ENCODE results near the gene ZNF724.
"Not testable (repeated sequence)": the region's sequence is repeated elsewhere in the genome, so short reads cannot be mapped to it uniquely, and the experiment has no call there.

ZNF724 gene

DNA sequence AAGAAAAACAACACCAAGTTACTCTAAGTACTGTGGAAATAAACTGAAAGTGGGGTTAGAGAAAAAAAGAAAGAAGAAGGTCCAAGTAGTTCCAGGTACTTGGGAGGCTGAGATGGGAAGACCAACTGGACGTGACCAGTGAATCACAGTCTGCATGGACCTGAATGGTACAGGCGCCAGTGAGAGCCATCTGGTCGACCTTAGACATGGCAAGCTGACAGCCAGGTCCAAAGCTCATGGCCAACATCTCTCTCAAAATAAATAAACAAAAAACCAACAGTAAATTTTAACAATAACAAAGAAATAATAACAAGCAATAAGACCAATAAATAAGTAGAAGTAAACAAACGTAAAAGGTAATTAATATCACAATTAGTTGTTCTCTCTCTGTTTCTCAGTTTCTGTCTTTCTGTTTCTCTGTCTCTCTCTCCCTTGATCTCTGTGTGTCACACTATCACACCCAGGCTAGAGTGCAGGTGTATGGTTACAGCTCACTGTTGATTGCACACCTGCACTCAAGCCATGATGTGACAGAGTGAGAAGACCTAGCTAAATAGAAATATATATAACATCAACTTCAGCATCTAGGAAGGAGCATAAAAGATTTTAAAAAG, 31.6 kb upstream of the ZNF724 start:
- TF ChIP-seq, protein P1, sequence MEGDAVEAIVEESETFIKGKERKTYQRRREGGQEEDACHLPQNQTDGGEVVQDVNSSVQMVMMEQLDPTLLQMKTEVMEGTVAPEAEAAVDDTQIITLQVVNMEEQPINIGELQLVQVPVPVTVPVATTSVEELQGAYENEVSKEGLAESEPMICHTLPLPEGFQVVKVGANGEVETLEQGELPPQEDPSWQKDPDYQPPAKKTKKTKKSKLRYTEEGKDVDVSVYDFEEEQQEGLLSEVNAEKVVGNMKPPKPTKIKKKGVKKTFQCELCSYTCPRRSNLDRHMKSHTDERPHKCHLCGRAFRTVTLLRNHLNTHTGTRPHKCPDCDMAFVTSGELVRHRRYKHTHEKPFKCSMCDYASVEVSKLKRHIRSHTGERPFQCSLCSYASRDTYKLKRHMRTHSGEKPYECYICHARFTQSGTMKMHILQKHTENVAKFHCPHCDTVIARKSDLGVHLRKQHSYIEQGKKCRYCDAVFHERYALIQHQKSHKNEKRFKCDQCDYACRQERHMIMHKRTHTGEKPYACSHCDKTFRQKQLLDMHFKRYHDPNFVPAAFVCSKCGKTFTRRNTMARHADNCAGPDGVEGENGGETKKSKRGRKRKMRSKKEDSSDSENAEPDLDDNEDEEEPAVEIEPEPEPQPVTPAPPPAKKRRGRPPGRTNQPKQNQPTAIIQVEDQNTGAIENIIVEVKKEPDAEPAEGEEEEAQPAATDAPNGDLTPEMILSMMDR (IDR thresholded peaks at IDR 0.05; ENCODE audit: borderline replicate concordance, insufficient read depth, low read depth, low read length): no peak
- no peak overlapping the region for H3K4me3 ChIP-seq (ENCODE audit: low read depth, low read length)

DNA sequence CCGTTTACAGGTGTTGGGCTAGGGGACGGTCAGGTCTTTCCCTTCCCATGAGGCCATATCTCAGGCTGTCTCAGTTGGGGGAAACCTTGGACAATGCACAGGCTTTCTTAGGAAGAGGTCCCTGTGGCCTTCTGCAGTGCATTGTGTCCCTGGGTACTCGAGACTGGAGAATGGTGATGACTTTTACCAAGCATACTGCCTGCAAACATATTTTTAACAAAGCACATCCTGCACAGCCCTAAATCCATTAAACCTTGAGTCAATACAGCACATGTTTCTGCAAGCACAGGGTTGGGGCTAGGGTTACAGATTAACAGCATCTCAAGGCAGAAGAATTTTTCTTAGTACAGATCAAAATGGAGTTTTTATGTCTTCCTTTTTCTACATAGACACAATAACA, 27.9 kb upstream of the ZNF724 start:
- H3K4me3 ChIP-seq (ENCODE audit: low read depth, low read length): not testable (repeated sequence)

DNA sequence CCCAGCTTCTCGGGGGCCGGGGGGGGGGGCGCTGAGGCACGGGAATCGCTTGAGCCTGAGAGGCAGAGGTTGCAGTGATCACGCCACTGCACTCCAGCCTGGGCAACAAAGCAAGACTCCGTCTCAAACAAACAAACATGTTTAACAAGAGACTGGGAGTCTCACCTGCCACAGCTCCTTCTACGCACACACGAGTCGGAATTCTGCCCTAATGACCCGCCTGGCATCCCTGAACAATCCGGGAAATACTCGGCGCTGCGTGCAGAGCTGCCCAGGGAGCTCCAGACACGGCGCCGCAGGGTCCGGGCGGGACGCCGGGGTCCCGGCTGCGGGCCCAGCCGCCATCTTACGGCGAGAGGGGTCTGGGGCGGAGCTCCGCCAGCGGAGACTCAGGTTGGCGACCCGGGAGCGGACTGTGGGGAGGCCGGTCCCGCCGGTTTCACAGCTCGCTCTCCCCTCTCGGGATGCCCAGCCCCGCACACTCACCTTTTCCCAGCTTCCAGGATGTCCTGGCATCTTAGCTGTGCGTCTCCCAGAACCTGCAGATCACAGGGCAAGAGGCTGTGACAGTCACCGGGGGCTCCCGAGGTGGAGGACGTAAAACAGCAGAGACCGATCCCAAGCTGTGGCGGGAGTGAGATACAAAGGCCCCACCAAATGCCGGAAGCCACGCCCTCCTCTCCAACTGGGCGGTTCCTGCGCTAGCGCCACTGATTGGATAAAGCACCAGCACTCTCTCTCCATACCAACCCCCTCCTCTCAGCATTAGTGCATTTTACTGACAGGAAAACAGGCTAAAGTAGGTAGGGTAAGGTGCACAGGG, 23.6 kb upstream of the ZNF724 start:
- TF ChIP-seq, protein P1 (IDR thresholded peaks at IDR 0.05; ENCODE audit: borderline replicate concordance, insufficient read depth, low read depth, low read length): no peak
- H3K4me3 ChIP-seq (ENCODE audit: low read depth, low read length): peak overlapping the region; percentile 88

DNA sequence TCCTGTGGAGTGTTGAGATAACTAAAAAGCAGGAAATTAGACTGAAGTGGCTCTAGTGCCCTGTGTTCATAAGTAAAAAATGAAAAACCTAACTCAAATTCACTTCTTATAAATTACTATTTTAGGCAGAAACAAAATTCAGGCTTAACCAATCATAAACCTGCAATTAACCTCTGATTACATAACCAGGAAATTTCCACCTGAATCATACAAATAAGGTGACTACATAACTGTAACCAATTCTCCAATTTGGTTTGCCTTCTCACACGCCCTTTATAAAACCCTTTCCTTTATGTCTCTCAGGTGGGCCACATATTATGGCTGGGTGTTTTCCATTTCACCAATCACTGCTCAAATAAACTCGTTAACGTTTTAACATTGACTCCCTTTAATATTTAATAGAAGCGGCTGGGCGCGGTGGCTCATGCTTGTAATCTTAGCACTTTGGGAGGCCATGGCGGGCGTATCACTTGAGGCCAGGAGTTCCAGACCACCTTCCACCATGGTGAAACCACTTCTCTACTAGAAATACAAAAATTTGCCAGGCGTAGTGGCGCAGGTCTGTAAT, 22.9 kb upstream of the ZNF724 start:
- TF ChIP-seq, protein P1 (IDR thresholded peaks at IDR 0.05; ENCODE audit: borderline replicate concordance, insufficient read depth, low read depth, low read length): no peak
- peak overlapping the region; percentile 88 for H3K4me3 ChIP-seq (ENCODE audit: low read depth, low read length)

DNA sequence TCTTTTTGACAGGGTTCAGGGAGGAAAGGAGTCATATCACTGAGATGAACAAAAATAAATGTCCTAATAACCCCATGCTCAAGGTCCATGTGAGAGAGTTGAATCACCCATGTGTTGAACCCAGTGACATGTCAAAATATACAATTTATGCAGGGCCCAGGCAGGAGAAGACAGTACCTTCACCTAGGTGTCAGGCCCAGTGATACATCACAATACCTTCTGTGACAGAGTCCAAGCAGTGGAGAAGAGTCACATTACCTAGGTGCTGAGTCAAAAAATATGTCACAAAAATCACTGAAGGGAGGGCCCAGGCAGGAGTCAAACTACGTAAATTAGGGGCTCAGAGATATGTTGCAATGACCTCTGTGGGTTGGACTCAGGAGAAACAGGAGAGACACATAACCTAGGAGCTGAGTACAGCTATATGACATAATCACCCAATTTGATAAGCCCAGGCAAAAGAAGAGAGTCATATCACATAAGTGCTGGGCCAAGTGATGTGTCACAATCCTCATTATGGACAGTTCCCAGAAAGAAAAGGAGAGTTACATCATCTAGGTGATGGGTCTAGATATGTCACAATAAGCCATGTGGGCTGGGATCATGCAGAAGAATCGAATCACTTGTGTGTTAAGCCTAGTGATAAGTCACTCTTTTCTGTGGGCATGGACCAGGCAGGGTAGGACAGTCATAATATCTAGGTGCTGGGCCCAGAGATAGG, 13.8 kb upstream of the ZNF724 start:
- TF ChIP-seq, protein P1 (IDR thresholded peaks at IDR 0.05; ENCODE audit: borderline replicate concordance, insufficient read depth, low read depth, low read length): no peak
- H3K4me3 ChIP-seq (ENCODE audit: low read depth, low read length): no peak overlapping the region

DNA sequence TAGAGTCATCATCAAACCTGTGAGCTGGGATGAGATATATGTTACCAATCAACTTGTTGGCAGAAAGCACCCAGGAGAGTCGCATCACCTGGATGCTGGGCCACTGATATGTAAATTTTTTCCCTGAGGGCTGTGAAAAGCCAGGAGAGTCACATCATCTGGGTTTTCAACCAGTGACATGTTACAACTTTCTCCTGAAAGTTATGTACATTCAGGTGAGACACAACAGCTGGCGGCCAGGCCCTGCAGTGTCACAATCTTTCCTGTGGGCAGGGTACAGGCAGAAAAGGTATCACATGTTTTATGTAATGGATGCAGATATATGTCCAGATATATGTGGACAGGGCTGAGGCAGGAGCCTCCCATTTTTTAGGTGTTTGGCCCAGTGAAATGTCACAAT, 13.2 kb upstream of the ZNF724 start:
- TF ChIP-seq, protein P1 (IDR thresholded peaks at IDR 0.05; ENCODE audit: borderline replicate concordance, insufficient read depth, low read depth, low read length): no peak
- no peak overlapping the region for H3K4me3 ChIP-seq (ENCODE audit: low read depth, low read length)

DNA sequence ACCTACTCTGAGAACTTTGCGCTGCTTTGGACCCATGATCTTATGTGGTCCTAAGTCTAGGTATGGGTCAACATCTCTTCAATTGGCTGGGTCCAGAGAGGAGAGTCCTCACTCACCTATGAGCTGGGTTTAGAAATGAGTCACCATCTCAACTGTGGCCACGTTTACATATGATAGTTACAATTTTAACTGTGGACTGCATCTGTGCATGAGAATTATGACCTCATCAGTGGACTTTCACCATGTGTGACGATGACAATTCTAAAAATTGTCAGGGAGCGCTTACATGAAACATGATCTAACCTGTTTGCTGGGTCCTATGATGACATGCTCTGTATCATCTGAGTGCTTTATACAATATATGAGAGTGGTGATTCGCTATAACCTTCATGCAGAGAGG, 12.7 kb upstream of the ZNF724 start:
- TF ChIP-seq, protein P1 (IDR thresholded peaks at IDR 0.05; ENCODE audit: borderline replicate concordance, insufficient read depth, low read depth, low read length): no peak

More for the DNA sequence above, 12.7 kb upstream of the ZNF724 start:
- H3K4me3 ChIP-seq (ENCODE audit: low read depth, low read length): no peak overlapping the region

Measured in GM12875 (cell line).